CD4-positive, alpha-beta T cell treated with Interleukin-15 for 4 hours (primary cell): Measurements from ENCODE around the gene SPRING1.
"Not testable (repeated sequence)": the region's sequence is repeated elsewhere in the genome, so short reads cannot be mapped to it uniquely, and the experiment has no call there.

Source experiments
- DNase-seq: peaks from one replicate; pipeline ENCODE4 v3.0.0-alpha.2; 2020; ENCODE audit warnings: low spot score

SPRING1 gene, protein sequence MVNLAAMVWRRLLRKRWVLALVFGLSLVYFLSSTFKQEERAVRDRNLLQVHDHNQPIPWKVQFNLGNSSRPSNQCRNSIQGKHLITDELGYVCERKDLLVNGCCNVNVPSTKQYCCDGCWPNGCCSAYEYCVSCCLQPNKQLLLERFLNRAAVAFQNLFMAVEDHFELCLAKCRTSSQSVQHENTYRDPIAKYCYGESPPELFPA

DNA sequence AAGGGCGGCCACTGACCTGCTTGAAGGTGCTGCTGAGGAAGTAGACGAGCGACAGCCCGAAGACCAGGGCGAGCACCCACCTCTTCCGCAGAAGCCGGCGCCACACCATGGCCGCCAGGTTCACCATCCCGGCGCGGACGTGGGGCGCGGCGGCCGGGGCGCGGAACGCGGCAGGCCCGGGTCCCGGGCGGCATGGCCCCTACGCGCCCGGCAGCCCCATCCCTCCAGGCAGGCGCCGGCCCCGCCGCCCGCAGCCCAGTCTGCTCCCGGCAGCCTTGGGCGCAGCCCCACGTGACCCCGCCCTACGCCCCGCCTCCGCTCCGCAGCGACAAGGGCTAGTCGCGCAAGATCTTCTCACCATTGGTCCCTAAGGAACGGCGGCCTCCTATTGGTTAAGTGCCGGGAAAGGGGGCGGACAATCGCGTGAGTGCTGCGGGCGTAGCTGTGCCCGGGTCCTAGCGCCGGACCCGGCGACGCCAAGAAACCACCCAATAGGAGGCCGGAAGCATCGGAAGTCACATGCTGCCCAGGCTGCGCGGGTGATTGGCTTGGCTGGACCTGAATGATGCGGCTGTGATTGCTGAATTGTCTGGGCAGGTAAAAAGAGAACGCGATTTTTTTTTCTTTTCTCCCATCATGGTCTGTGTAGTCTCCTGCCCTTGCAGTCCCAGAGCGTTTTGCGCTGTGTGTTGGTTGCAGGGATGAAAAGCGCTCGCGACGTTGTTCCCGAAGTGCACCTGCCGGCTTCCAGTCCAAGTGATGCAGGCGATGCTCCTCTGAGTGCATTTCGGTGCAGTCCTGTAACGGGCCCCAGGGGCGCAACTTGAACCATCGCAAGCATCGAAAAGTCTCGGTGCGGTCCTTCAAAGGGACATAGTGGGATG lies at the start of gene SPRING1, which contains the start of gene RNFT2:
SPRING1 (minus strand) TSS at position 296 of the 884 bp plus-strand sequence; CDS start at position 127, 169 bp downstream.
RNFT2 (plus strand) TSS at position 542 of the 884 bp plus-strand sequence. CDS start 2,183 bp downstream, outside the sequence.
- peak; percentile 99 for DNase-seq

DNA sequence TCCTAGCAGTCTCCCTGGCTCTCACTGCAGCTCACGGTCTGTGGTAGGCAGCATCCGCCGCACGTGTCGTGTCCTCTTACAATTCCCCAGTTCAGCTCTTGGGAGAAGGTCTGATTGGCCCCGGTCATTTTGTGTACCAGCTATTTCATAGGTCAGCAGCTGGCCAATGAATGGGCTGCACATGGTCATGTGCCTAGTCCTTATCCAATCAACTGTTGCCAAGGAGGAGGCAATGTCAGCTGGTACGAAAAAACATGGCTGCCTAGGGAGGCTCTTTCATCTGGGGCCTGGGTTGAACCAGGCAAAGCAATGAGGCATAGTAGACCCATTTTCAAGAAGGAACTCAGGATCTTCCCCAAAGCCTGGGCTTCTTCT lies 46.4 kb upstream of the SPRING1 start:
- no peak for DNase-seq

DNA sequence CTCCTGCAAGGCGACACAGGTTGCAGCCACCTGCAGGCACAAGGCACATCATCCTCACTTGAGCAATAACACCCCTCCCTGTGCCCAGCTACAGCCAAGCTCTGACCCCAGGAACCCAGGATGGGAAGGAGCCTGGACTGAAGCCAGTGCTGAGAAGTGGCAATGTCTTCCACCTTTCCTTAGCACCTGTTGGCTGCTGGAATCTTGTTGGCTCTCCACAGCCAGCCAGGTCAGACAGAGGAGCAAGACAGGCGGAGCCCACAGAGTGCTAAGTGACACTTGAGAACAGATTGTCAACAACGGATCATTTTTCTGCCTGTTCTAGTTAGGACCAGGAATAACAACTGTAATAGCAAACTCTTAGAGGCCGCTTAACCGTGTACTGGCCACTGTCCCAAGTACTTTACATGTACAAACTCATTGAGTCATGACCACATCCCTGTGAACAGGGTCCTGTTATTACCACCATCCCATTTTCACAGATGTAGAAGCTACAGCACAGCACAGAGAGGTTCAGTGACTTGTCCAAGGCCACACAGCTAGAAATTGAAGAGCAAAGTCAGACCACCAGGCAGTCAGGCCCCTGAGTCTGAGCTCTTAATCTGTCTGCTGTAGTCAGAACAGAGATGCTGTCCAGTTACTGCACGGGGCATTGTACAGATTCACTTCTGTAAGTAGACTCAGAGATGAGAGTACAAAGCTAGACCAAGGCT lies 45.8 kb upstream of the SPRING1 start:
- no peak for DNase-seq

DNA sequence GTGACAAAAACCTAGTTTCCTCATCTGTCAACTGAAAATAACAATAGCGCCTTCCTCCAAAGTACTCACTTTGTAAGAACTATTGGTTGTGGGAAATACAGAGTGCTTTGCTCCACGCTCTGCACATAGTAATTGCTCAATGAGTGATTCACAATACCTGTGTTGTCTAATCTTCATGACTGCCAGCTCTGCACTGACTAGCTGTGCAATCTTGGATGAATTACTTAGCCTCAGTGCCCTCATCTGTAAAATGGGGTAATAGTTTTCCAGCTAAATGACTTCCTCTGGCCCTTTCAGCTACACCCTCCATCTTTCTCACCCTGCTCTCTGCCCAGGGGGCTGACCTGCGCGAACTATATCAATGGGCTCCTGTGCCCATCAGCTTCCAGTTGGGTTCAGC lies 43.1 kb upstream of the SPRING1 start:
- no peak for DNase-seq

DNA sequence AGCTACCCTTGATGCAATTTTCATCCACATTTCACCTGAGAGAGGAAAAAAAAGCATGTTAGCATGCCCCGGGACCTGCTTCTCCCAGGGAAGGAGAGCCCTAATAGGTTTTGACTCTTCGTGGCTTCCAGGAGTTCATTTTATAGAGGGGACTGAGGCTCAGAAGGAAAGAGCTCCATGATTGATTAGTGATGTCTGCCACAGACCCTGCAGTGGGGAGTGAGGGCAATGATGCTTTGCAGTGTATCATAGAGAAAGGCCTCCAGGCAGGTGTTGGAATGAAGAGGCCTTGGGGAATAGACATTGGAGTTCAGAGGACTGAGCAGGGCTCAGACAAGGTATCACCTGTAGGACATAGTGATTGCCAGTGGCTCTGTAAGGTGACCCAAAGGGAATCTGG lies 41.7 kb upstream of the SPRING1 start:
- no peak for DNase-seq

DNA sequence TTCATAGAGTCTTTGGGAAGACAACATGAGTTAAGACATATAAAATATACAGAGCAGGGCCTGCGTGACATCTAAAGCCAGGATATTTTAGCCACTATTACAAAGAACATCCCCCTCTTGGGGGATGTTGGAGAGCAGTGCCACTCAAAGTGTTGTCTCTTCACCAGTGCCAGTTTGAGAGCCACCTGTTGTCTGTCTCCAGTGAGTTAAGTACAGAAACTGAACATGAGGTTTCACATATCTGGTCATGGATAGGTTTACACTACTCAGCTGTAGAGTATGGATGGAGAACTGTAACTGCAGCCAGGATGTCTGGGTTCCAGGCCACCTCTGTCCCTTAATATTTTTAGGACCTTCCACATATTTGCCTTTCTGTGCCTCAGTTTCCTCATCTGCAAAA lies 39.4 kb upstream of the SPRING1 start:
- no peak for DNase-seq

DNA sequence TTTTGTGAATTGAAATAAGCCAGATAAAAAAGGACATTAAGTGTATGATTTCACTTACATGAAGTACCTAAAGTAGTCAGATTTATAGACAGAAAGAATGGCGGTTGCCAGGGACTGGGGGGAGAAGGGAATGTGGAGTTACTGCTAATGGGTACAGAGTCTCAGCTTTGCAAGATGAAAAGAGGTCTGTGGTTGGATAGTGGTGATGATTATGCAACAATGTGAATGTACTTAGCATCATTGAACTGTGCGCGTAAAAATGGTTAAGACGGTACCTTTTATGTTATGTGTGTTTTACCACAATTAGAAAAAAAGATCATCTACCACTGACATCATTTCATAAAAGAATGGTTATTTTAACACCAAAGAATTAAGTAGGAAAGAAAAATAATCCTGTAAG lies 36.2 kb upstream of the SPRING1 start:
- no peak for DNase-seq

DNA sequence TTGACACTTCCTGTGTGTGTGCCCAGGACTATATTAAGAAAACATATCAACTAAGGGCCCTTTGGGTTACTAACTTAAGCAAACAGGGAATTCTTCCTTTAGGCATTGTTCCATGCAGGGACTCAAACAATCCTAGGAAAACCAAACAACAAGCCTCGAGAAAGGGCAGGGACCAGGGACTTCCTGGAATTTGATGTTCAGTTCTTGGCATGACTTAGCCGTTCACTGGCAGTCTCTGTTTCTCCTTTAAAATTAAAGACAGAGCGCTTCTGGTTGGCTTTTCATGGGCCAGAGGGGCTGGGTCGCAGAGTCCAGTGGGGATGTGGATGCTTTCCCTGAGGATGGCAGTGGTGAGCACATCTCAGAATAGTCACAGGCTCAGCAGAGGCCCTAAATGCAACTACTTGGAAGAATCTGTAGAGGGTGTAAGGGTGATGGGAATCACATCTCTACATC lies 35.4 kb upstream of the SPRING1 start:
- no peak for DNase-seq

DNA sequence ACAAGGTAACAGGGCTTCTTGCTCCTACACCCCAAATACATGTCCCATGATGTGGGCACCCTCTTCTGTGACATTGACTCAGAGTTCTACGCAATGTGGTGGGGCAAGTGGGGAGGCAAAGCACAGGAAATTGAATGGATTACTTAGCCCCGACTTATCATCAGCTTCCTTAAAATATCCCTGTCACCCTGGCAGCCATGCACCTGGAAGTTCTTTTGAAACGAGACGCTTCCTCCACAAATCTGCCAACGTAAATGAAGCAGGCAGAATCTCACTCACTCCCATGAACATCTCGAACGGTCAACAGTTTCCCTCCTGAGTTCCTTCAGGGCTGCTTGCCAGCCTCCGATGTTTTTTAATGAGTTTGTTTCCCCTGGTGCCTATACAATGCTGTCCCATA lies 33.8 kb upstream of the SPRING1 start:
- no peak for DNase-seq

DNA sequence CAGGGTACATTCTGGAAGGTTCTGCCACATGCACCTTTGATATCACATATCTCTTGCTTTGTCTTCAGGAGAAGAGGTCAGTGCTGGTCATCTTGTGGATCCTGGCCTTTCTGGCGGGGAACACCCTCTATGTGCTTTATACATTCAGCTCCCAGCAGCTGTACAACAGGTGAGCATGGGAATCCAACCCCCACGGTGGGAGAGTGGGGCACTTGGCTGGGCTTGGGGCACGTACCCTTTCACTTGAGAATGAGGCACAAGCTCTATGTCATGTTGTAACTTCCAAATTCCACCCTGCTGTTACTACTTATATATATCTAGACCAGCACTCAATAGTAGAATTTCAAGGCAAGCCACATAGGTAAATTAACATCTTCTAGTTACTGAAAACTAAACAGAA lies 28.9 kb upstream of the SPRING1 start:
- DNase-seq = no peak

DNA sequence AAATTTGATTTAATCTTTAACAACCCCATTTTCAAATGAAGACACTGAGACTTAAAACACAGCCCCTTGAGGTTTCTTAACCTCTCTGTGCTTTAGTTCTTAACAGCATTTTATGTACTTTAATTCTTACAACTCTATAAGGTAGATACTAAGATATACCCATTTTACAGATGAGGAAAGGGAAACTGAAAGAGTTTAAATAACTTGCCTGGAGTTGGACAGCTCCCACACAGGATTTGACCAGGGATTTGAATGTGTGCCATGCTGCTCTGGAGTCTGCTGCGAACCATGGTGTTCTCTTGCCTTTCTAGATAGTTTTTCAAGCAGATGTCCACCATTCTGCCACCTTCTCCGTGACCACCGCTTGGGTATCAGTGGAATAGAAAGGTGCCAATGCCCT lies 28.4 kb upstream of the SPRING1 start:
- no peak for DNase-seq

DNA sequence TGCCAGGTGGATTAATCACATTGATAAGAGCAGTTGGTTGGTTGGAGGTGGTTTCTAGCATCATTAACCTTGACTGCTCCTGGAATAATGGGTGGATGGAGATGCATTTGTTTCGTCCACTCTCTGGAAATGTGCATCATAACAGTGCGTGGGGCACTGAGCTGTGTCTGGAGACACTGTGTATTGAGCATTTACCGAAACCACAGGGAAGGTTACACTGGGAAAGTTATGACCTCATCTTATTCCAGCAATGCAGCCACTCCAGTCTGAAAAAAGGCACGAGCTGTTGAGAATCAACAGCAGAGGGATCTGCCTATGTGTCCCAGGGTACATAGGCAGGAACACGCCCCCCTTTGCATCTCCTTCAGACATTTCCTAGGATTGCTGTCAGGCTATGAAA lies 27.4 kb upstream of the SPRING1 start:
- DNase-seq = no peak

DNA sequence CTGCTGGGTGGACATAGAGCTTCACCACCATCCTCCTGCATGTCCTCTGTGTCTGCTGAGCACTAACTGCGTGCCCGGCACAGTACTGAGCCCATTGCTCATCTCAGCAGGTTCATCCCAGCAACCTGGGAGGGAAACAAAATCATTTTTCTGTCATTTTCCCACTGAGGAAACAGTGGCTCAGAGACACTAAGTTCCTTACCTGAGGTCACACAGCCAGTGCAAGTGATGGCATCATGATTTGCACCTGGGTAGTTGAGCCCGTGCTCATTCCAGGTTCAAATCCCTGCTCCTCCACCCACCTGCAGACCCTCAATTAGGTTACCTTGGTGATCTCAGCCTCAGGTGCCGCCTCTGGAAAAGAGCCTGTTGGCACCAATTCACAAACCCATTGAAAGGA lies 23.6 kb upstream of the SPRING1 start:
- DNase-seq = no peak

DNA sequence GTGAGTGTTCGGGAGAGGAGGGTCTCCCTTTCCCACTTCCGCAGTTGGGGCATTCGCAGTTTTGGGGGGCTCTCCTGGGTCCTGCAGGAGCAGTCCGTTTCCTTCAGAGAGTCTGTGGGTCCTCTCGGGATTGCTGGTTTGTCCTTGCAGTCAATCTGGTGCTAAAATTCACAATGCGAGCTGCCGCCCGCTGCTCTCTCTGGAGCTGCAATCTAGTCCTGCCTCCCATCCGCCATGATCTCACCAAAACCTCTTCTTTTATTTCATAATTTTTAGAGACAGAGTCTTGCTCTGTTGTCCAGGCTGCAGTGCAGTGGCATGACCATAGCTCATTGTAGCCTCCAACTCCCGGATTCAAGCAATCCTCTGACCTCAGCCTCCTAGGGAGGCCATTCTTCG lies 22.8 kb upstream of the SPRING1 start:
- no peak for DNase-seq

DNA sequence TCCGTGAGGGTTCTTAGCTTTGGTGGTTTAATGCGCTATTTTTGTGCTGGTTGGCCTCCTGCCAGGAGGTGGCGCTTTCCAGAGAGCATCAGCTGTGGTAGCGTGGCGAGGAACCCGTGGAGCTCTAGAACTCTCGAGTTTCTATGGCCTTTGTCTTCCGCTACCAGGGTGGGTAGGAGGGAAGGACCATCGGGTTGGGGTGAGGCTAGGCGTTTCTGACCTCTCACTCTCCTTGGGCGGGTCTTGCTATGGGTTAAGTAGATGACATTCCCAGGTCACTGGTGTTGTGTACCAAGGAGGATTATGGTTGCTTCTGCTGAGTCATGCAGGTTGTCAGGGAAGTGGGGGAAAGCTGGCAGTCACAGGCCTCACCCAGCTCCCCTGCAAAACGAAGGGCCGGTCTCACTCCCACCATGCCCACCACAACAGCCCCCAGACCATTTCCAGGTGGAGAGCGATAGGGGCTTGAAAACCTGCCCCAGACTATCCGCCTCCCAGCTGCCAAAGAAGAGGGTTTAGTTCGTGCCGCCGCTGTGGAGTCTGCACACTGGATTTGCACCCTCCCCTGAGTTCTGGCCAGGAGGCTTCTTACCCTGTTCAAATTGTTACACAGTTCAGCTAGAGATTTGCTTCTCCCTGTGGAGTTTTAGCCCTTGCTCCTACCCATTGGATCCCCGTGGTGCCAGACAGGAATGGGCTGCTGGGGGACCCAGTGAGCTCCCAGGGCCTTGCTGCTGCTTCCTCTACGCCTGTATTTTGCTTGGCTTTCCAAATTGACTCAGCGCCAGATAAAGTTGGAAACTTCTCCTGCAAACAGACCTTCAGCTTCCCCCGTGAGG lies 22.1 kb upstream of the SPRING1 start:
- peak; percentile 2 for DNase-seq

DNA sequence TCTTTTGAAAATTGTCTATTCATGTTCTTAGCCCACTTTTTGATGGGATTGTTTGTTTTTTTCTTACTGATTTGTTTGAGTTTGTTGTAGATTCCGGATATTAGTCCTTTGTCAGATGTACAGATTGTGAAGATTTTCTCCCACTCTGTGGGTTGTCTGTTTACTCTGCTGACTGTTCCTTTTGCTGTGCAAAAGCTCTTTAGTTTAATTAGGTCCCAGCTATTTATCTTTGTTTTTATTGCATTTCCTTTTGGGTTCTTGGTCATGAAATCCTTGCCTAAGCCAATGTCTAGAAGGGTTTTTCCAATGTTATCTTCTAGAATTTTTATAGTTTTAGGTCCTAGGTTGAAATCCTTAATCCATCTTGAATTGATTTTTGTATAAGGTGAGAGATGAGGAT lies 16.9 kb upstream of the SPRING1 start:
- not testable (repeated sequence) for DNase-seq

DNA sequence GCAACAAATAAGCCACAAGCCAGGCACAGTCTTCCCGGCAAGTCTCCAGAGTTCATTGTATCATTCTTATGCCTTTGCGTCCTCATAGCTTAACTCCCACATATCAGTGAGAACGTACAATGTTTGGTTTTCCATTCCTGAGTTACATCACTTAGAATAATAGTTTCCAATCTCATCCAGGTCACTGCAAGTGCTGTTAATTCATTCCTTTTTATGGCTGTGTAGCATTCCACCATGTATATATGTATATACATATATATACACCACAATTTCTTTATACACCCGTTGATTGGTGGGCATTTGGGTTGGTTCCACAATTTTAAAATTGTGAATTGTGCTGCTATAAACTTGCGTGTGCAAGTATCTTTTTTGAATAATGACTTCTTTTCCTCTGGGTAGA lies 16.2 kb upstream of the SPRING1 start:
- not testable (repeated sequence) for DNase-seq

DNA sequence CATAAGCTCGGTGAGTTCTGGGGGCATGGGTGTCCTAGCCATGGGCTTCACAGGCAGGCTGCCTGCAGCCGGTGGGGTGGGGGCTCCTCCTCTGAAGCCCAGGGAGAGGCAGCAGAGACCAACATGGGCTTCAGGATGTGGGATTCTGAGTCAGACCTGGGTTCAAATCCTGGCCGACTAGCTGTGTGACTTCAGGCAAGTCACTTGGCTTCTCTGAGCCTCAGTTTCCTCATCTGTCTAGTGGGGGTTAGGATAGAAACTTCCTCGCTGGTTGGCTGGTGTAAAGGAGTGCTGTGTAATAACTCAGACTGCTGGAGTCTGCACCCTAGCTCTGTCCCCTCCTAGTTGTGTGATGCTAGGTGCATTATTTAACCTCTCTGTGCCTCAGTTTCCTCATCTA lies 12.4 kb upstream of the SPRING1 start:
- DNase-seq = no peak

DNA sequence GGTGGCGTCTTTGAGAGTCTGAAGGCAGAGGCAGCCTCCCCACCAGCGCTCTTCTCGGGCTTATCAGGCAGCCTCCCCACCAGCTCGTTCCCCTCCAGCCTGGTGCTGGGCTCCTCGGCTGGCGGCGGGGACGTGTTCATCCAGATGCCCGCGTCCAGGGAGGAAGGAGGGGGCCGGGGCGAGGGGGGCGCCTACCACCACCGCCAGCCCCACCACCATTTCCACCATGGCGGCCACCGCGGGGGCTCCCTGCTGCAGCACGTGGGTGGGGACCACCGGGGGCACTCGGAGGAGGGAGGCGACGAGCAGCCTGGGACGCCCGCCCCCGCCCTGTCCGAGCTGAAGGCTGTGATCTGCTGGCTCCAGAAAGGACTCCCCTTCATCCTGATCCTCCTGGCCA lies 12.0 kb upstream of the SPRING1 start:
- no peak for DNase-seq

DNA sequence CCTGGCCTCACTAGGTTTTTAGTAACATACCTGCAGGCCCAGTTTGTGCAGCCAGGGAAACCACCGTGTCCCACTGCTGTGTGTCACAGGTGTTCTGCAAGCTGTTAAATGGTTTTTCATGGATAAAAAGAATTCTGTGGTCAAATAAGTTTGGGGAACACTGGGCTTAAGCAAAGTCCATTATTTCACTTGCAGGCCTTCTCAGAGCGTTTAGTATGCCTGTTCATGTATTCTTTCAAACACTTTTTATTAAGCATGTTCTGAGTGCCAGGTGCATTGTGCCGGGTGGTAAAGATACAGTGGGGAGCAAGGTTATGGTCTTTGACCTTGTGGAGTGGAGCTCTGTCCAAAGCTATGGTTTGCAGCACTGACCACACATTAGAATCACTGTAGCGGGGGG lies 7.7 kb upstream of the SPRING1 start:
- no peak for DNase-seq

DNA sequence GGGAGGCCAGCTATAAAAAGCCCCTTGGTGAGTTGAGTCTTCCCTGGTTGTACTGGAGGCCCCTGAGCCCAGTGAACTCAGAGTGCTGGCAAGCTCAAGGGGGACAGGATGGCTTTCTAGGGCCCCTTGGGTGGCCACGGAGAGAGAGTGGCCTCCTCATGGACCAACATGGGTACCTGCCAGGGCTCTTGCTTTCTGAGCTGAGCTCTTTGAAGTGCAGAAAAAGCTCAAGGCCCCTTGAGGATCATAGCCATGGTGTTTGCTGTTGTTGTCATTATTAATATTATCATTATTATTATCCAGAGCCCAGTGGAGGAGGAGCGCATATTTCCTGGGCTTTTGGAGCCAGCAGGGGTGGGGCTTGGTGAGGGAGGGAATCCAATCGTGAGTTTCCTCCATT lies 6.9 kb upstream of the SPRING1 start:
- no peak for DNase-seq

DNA sequence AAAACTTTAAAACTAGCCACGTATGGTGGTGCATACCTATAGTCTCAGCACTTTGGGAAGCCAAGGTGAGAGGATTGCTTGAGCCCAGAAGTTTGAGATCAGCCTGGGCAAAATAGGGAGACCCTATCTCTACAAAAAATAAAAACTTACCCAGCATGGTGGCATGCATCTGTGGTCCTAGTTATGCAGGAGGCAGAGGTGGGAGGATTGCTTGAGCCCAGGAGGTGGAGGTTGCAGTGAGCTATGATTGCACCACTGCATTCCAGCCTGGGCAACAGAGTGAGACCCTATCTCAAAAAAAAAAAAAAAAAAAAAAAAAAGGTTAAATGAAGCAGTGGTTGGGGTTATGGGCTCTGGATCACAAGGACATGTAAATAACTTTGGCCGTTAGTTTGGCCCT lies 4.9 kb upstream of the SPRING1 start:
- not testable (repeated sequence) for DNase-seq
